Astrocyte (in vitro differentiated cells and primary cell): ENCODE data around the gene MKNK2. TPM values are rescaled to one million over a fixed set of nuclear protein-coding genes. Genes with fewer than 3 reads are reported as not detected.

Experiments used
- DNase-seq: peaks from one replicate; pipeline ENCODE4 v3.0.0-alpha.2; 2010; ENCODE audit warnings: low read depth
- FAIRE-seq: peaks from 2 replicates; lab custom pipeline; 2011; peaks lifted over from hg19 to GRCh38; lab: Jason Lieb, UNC
- H2AFZ ChIP-seq: 2 replicates; pipeline ENCODE4 v1.6.0; 2012; ENCODE audit warnings: low read depth, low read length, inconsistent platforms
- H3K27ac ChIP-seq: 2 replicates; pipeline ENCODE4 v1.5.1; 2011; ENCODE audit warnings: low read depth, low read length, inconsistent platforms
- H3K27me3 ChIP-seq: 2 replicates; pipeline ENCODE4 v1.6.0; 2011; ENCODE audit warnings: low read length, inconsistent platforms; ENCODE audit not compliant: insufficient read depth
- H3K36me3 ChIP-seq: 2 replicates; pipeline ENCODE4 v1.5.1; 2011; ENCODE audit warnings: low read length, inconsistent platforms; ENCODE audit not compliant: insufficient read depth
- H3K4me1 ChIP-seq: 2 replicates; pipeline ENCODE4 v1.5.1; 2011; ENCODE audit warnings: low read length, inconsistent platforms; ENCODE audit not compliant: insufficient read depth
- H3K4me2 ChIP-seq: 2 replicates; pipeline ENCODE4 v1.6.0; 2012; ENCODE audit warnings: low read length, inconsistent platforms
- H3K4me3 ChIP-seq: 2 replicates; pipeline ENCODE4 v1.5.1; 2011; ENCODE audit warnings: low read depth, mild to moderate bottlenecking, low read length, inconsistent platforms; ENCODE audit not compliant: insufficient read depth
- H3K79me2 ChIP-seq: 2 replicates; pipeline ENCODE4 v1.6.0; 2012; ENCODE audit warnings: mild to moderate bottlenecking, low read length, inconsistent platforms; ENCODE audit not compliant: insufficient read depth
- H3K9ac ChIP-seq: 2 replicates; pipeline ENCODE4 v1.6.0; 2012; ENCODE audit warnings: mild to moderate bottlenecking, low read length, inconsistent platforms
- H3K9me3 ChIP-seq: 2 replicates; pipeline ENCODE4 v1.5.1; 2012; ENCODE audit warnings: low read depth, mild to moderate bottlenecking, low read length, inconsistent platforms; ENCODE audit not compliant: insufficient read depth
- H4K20me1 ChIP-seq: 2 replicates; pipeline ENCODE4 v1.6.0; 2012; ENCODE audit warnings: low read length, inconsistent platforms; ENCODE audit not compliant: insufficient read depth
- H3K27ac Mint-ChIP-seq: one replicate; pipeline ENCODE4 v1.8.0; 2021; ENCODE audit warnings: mild to moderate bottlenecking, mixed read lengths; ENCODE audit not compliant: unreplicated experiment
- H3K27me3 Mint-ChIP-seq: one replicate; pipeline ENCODE4 v1.8.0; 2021; ENCODE audit warnings: low read depth, mixed read lengths; ENCODE audit not compliant: unreplicated experiment
- H3K36me3 Mint-ChIP-seq: one replicate; pipeline ENCODE4 v1.8.0; 2021; ENCODE audit warnings: low read depth, mixed read lengths; ENCODE audit not compliant: unreplicated experiment
- H3K4me1 Mint-ChIP-seq: one replicate; pipeline ENCODE4 v1.8.0; 2021; ENCODE audit warnings: low read depth, mixed read lengths; ENCODE audit not compliant: unreplicated experiment
- H3K4me3 Mint-ChIP-seq: one replicate; pipeline ENCODE4 v1.8.0; 2021; ENCODE audit warnings: mild to moderate bottlenecking, moderate library complexity, mixed read lengths; ENCODE audit not compliant: unreplicated experiment
- H3K9me3 Mint-ChIP-seq: one replicate; pipeline ENCODE4 v1.8.0; 2021; ENCODE audit warnings: mild to moderate bottlenecking, mixed read lengths; ENCODE audit not compliant: unreplicated experiment
- CTCF ChIP-seq: IDR thresholded peaks from 2 replicates; pipeline ENCODE4 v1.5.1; 2011; ENCODE audit warnings: low read depth, mild to moderate bottlenecking, inconsistent platforms, low read length, moderate library complexity; ENCODE audit not compliant: insufficient read depth
- EZH2 ChIP-seq: IDR thresholded peaks from 2 replicates; pipeline ENCODE4 v1.6.1; 2012; ENCODE audit warnings: mild to moderate bottlenecking, low read length, inconsistent platforms; ENCODE audit not compliant: insufficient read depth
- total RNA-seq: library from RNA; stranded (reverse); gene quantifications from 2 replicates; pipeline ENCODE4 v1.2.1, GENCODE V29; 2021

Gene MKNK2
- total RNA-seq, 1 donor from 2014 or later, result 146 TPM

GRCh38 chr19:2099937-2100718 is 49.1 kb upstream of the MKNK2 start:
- Histone ChIP-seq H3K79me2 (peaks cover 34% of the 10 kb centered on the region), H3K4me3 (no peak overlapping the region), H2AFZ (no peak overlapping the region), H3K9ac (no peak overlapping the region), H3K4me1 (no peaks in the 10 kb centered on the region), H3K4me2 (no peak overlapping the region), H4K20me1 (peaks cover 67% of the 10 kb centered on the region), H3K36me3 (peaks cover 4% of the 10 kb centered on the region), H3K27ac (no peak overlapping the region), H3K9me3 (no peaks in the 10 kb centered on the region), H3K27me3 (no peaks in the 10 kb centered on the region)
- peaks cover 9% of the 10 kb centered on the region for H3K36me3 Mint-ChIP-seq
- FAIRE-seq (no peak), DNase-seq (no peak)
- H3K4me1 Mint-ChIP-seq, result no peaks in the 10 kb centered on the region
- no peak overlapping the region for H3K4me3 Mint-ChIP-seq
- no peaks in the 10 kb centered on the region for H3K27me3 Mint-ChIP-seq
- H3K27ac Mint-ChIP-seq, result no peak overlapping the region
- no peaks in the 10 kb centered on the region for H3K9me3 Mint-ChIP-seq
- no peak for TF ChIP-seq EZH2
- TF ChIP-seq CTCF, result no peak

GRCh38 chr19:2099054-2099501 is 48.0 kb upstream of the MKNK2 start:
- Histone ChIP-seq H3K4me3 (no peak overlapping the region), H2AFZ (no peak overlapping the region), H3K9me3 (no peaks in the 10 kb centered on the region), H3K27me3 (no peaks in the 10 kb centered on the region), H3K36me3 (peaks cover 4% of the 10 kb centered on the region), H3K9ac (no peak overlapping the region), H4K20me1 (peaks cover 57% of the 10 kb centered on the region), H3K27ac (no peak overlapping the region), H3K4me1 (peaks cover 6% of the 10 kb centered on the region), H3K4me2 (no peak overlapping the region), H3K79me2 (peaks cover 34% of the 10 kb centered on the region)
- DNase-seq (no peak), FAIRE-seq (no peak)
- Mint-ChIP-seq H3K36me3 (peaks cover 11% of the 10 kb centered on the region), H3K27me3 (no peaks in the 10 kb centered on the region), H3K4me1 (peaks cover 6% of the 10 kb centered on the region), H3K27ac (no peak overlapping the region), H3K4me3 (no peak overlapping the region), H3K9me3 (no peaks in the 10 kb centered on the region)
- TF ChIP-seq CTCF (no peak), EZH2 (no peak)

- H4K20me1 ChIP-seq, result peaks cover 49% of the 10 kb centered on the region
- Mint-ChIP-seq H3K27me3 (no peaks in the 10 kb centered on the region), H3K9me3 (no peaks in the 10 kb centered on the region), H3K36me3 (peaks cover 12% of the 10 kb centered on the region), H3K4me1 (peaks cover 11% of the 10 kb centered on the region), H3K27ac (no peak overlapping the region), H3K4me3 (no peak overlapping the region)
- no peak overlapping the region for H3K4me3 ChIP-seq
- FAIRE-seq, result no peak
- H3K36me3 ChIP-seq, result peaks cover 10% of the 10 kb centered on the region
- H2AFZ ChIP-seq, result no peak overlapping the region
- no peaks in the 10 kb centered on the region for H3K27me3 ChIP-seq
- no peak overlapping the region for H3K27ac ChIP-seq
- H3K4me2 ChIP-seq, result no peak overlapping the region
- TF ChIP-seq CTCF (no peak), EZH2 (no peak)
- H3K79me2 ChIP-seq, result peaks cover 35% of the 10 kb centered on the region
- DNase-seq, result no peak
- peaks cover 6% of the 10 kb centered on the region for H3K4me1 ChIP-seq
- H3K9ac ChIP-seq, result no peak overlapping the region
- no peaks in the 10 kb centered on the region for H3K9me3 ChIP-seq
These were observed 46.9 kb upstream of the MKNK2 start for GRCh38 chr19:2097886-2098327.
